HG03175 (cell line): ENCODE data around the gene CXCL17.

Source experiments
- ATAC-seq: cut with Tn5 transposase; IDR thresholded peaks from one replicate; pipeline ENCODE4 v1.9.1; 2021; ENCODE audit warnings: mild to moderate bottlenecking, moderate library complexity; ENCODE audit not compliant: unreplicated experiment

Gene CXCL17

GRCh38 chr19:42424712-42425131 lies 18.0 kb downstream of the CXCL17 start:
- ATAC-seq: no peak

GRCh38 chr19:42424345-42424707 lies 18.4 kb downstream of the CXCL17 start:
- ATAC-seq: no peak

GRCh38 chr19:42423462-42424344 lies 19.0 kb downstream of the CXCL17 start:
- ATAC-seq: peak; percentile 88

GRCh38 chr19:42422901-42423461 lies 19.8 kb downstream of the CXCL17 start:
- peak; percentile 41 for ATAC-seq

- peak; percentile 15 for ATAC-seq
Observed at GRCh38 chr19:42422092-42422900, 20.4 kb downstream of the CXCL17 start.

GRCh38 chr19:42421591-42422031 lies 21.1 kb downstream of the CXCL17 start:
- no peak for ATAC-seq

- no peak for ATAC-seq
Observed at GRCh38 chr19:42421101-42421500, 21.6 kb downstream of the CXCL17 start.

GRCh38 chr19:42420055-42420544 lies 22.6 kb downstream of the CXCL17 start:
- ATAC-seq: no peak

GRCh38 chr19:42419309-42419708 lies 23.4 kb downstream of the CXCL17 start:
- no peak for ATAC-seq

- ATAC-seq: no peak
Observed at GRCh38 chr19:42412661-42413076, 30.1 kb downstream of the CXCL17 start.

GRCh38 chr19:42412227-42412626 lies 30.5 kb downstream of the CXCL17 start:
- ATAC-seq: no peak

- no peak for ATAC-seq
Observed at GRCh38 chr19:42411581-42412178, 31.1 kb downstream of the CXCL17 start.

GRCh38 chr19:42410371-42410770 lies 32.4 kb downstream of the CXCL17 start:
- no peak for ATAC-seq

- no peak for ATAC-seq
Observed at GRCh38 chr19:42409477-42409876, 33.3 kb downstream of the CXCL17 start.

- ATAC-seq: no peak
Observed at GRCh38 chr19:42407816-42408175, 35.0 kb downstream of the CXCL17 start.

GRCh38 chr19:42407085-42407815 lies 35.5 kb downstream of the CXCL17 start:
- no peak for ATAC-seq

- no peak for ATAC-seq
Observed at GRCh38 chr19:42406111-42406510, 36.6 kb downstream of the CXCL17 start.

GRCh38 chr19:42403586-42403985 lies 39.2 kb downstream of the CXCL17 start:
- no peak for ATAC-seq

GRCh38 chr19:42402376-42403116 lies 40.2 kb downstream of the CXCL17 start:
- no peak for ATAC-seq
